ENCODE data around the gene SECISBP2L.
"Not testable (repeated sequence)": the region's sequence is repeated elsewhere in the genome, so short reads cannot be mapped to it uniquely, and the experiment has no call there.

Gene SECISBP2L
- 67.3 to 183 (median 111) reads per million in 17 experiments for total RNA-seq

DNA sequence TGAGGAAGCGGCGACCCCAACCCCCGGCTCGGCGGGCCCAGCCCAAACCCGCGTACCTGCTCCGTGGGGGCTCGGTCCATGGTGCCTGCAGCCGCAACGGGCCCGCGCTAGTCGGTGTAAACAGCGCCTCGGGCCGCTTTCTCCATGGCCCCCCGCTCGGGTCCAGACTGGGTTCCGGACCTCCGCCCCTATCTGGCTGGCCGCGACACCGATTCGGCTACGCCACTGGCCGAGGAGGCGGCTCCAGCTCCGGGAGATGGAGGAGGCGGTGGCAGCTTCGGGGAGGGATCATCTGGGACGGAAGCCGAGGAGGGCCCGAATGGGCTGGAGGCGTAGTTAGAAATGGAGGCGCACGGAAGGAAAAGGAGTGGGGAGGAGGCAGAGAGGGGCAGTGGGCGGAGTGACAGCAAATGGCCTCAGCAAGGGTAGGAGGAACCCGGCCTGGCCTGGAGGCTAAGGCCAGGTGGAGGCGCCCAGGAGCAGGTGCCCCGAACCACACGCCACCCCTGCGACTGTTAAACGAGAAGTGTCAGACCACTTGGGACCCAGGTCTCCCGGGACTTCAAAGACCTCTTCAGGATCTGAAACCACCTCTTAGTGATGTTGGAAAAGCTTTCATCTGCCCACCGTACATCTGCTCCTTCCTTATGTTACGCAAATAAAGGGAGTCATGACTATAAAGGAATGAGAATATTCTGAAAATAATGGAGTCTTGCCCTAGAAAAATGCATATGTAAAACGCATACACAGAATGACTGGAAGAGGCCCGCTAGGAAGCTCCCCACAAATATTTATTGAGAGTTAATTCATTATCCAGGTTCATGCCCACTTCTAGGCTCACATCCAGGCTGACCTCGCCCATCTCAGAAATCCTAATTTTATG is at the start of gene SECISBP2L:
Gene SECISBP2L (minus strand): TSS at position 227 of the 883 bp plus-strand sequence. CDS start 147 bp downstream, at position 80.
- DNase-seq: peak; percentile 93 to 96 (median 96)

DNA sequence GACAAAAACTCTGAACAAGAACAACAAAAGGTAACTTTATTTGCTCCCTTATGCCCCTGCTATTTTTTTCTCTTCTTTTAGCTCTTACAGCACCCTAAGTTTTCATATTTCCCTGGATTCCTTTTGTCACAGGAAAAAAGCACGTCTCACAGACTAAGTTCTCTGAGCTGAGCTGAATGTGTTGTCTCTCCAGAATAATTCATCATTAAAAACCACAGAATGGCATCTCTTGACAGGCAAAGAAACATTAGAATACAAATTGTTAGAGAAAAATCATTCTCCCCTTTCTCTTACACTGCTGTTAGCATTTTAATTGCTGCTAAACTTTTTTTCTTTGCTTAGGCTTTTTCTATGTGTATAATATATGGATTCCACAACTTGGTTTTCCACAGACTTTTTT is 48.7 kb upstream of the SECISBP2L start:
- DNase-seq: no peak

DNA sequence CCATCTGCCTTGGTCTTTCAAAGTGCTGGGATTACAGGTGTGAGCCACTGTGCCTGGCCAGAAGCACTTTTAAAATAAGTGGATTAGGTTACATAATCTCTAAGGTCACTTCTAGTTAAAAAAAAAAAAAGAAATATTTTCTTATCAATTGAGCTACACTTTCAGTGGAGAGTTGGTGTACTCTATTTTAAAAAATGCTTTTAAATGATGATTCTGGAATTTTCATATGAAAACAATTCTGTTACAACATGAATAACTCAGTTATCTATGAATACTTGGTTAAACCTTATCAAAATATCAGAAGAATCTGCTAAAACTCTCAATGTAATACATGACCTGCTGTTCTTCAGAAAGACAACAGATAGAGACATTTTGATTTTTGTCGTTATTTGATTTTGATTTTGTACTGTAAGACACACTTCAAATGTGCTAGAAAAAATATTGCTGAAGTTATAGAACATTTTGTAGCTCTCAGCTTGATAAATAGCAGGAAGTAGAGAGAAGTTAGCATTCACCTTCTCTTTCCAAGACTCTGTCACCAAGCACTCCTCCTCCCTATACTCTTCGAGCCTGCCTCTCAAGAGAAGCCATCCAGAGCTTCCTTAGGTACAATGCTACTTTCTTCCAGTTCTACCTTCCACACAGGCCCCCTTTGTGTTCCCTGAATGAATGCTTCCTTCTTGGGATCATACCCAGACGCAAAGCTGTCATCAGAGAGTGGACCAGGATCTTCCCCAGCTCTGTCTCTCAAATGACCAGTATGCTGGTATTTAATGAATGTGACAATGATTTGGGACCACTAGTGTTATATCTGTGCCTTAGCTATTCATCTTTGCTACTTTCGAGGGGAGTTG is 47.2 kb upstream of the SECISBP2L start:
- no peak for DNase-seq

GRCh38 chr15:49088996-49089395 is 42.8 kb upstream of the SECISBP2L start:
- no peak for DNase-seq

DNA sequence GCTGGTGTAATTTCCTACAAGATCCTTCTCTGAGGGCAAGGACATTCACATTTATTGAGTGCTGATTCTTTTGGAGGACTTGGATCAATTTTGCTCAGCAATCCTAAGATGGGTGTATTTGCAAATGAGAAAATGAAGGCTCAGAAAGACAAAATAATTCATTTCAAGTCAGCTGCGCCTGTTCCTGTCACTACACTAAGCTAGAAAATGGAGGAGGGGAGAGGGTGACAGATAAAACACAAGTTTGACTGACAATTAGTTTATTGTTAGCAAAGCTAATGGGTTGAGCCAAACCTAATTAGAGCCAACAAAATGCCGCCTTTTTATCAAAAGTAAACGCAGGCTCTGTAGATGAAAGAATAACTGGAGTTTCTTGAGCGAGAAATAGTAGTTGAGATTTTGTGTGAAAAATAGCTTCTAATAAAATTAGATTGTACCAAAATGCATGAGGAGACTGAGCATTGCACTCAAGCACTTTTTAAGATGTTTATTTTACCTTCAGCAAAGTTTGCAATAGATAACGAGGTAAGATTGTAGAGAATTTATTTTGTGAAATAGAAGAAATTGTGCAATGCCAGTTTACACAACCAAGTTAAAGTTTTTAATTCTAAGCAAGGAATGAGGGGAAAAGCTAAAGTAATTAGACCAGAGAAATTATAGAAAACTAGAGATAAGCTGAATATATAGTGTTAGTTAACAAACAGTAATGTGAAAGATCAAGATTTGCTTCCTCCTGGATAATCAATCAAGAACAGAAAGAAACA is 39.6 kb upstream of the SECISBP2L start:
- DNase-seq: no peak

DNA sequence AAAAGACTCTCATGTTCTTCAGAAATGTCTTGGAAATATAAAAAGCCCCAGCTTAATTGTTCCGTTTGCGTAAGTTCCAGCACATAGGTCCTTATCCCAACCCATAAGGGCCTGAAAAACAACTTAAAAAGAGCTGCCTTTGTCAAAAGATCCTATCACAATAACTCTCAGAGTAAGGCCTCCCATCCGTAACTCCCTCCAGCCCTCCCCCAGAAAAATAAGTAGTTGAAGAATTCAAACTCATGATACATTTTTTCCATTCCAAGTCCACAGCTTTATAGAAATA is 38.0 kb upstream of the SECISBP2L start:
- DNase-seq: no peak

DNA sequence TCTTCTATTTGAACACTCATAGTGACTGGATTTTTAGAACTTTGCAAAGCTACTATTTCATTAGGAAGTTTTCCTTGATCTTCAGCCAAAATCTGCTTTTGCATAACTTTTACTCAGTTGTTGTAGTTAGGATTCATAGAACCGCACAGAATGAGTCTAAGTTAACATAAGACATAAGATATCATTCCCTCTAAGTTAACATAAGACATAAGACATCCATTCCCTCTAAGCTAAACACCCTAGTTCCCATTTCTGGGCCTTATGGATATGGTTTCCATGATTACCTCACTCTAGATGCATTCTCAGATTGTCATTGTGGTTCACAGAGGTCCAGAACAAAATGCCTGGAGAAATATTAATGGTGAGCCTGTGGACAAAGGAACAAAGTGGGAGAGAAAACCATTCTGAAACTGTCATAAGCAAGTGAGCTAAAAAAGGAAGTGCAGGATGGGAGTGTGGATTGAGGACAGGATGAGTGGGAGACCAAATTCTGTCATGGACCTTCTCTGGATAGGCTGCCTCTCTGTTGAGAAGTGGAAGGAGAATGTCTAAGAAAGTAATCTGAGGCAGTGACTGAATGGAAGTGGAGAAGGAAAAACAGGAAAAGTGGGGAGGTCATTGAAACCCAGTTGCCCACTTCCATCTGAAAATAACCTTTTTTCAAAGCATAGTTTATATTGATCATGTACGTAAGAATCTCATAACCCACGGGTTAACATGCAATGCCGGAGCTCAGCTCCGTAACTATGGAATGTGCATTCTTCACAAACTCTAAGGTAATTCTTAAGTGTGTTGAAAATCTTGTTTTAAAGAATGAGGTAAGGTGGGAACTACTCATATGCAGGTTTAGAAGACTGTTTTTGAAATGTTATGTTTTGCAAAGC is 37.4 kb upstream of the SECISBP2L start:
- peak; percentile 5 to 38 (median 34) for DNase-seq

DNA sequence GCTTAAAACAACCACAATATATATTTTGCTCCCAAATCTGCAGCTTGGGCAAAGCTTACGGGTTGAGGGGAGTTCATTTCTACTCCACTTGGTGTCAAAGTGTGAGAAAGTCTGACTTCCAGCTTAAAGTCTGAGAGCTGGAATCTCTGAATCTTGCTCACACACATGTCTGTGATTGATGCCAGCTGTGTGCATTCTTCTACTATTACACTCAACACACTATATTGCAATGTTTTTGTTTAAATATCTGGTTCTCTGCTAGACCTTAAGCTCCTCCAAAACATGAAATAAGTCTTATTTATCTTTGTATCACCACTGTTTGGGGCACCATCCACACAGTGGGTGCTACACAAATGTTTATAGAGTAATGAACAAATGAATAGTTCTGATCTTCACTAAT is 36.7 kb upstream of the SECISBP2L start:
- no peak for DNase-seq

GRCh38 chr15:49079340-49080039 is 33.2 kb upstream of the SECISBP2L start:
- DNase-seq: no peak

GRCh38 chr15:49075881-49076280 is 29.6 kb upstream of the SECISBP2L start:
- DNase-seq: peak; percentile 19 to 68 (median 42)

DNA sequence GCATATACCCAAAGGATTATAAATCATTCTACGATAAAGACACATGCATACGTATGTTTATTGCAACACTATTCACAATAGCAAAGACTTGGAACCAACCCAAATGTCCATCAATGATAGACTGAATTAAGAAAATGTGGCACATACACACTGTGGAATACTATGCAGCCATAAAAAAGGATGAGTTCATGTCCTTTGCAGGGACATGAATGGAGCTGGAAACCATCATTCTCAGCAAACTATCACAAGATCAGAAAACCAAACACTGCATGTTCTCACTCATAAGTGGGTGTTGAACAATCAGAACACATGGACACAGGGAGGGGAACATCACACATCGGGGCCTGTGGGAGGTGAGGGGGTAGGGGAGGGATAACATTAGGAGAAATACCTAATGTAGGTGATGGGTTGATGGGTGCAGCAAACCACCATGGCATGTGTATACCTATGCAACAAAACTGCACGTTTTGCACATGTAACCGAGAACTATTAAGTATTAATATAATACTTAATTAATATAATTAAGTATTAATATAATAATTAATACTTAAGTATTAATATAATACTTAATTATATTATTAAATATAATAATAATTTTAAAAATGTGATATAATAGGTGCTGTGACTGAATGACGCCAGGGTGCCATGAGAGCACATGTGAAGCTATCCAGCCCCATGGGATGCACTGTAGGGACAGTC is 28.5 kb upstream of the SECISBP2L start:
- not testable (repeated sequence) for DNase-seq

DNA sequence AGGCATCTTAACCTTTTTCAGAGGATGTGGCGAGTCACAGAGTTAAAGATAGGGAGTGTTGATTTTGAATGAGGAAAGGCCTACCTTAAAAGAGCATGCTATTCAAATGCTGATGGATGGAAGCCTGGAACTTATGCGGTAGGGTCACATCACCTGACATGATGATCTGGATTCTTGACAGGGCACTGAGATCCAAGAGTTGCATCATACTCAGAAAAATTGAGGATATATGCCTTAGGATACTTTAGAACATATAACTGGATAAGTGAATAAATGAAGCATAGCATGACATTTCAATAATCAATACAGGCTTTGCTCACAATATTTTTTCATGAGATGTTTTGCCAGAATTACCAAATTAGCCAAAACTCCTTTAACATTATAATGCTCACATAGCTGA is 20.1 kb upstream of the SECISBP2L start:
- DNase-seq: no peak

- no peak for DNase-seq
These were observed 18.6 kb upstream of the SECISBP2L start for GRCh38 chr15:49064884-49065283.

GRCh38 chr15:49064281-49064653 is 18.0 kb upstream of the SECISBP2L start:
- DNase-seq: peak in 1 of 4 experiments; percentile 25

- DNase-seq: peak; percentile 77 to 90 (median 87)
These were observed 17.4 kb upstream of the SECISBP2L start for GRCh38 chr15:49063402-49064280.

- no peak for DNase-seq
These were observed 16.7 kb upstream of the SECISBP2L start for GRCh38 chr15:49062900-49063299.

GRCh38 chr15:49060710-49061495 is 14.7 kb upstream of the SECISBP2L start:
- DNase-seq: peak; percentile 6 to 61 (median 50)

GRCh38 chr15:49059491-49059890 is 13.2 kb upstream of the SECISBP2L start:
- DNase-seq: no peak

DNA sequence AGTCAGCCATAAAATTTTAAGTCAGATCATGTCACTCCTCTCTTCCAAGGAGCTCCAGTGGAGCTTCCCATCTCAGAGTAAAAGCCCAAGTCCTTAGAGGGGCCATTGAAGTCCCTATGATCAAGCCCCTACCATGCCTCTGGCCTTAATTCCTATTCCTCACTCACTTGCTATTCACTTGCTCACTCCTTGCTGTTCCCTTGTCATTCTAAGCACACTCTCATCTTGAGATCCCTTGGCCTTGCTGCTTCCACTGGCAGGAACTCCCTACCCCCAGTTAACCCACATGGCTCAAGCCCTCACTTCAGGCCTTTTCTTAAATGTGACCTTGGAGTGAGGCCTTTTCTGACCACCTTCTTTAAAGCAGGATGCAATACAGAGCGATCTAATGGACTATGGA is 12.3 kb upstream of the SECISBP2L start:
- DNase-seq: no peak
